SIG-M5 (cell line): ENCODE data around the gene LCN12.

ENCODE experiments used
- DNase-seq: peaks from one replicate; lab custom pipeline; 2025; lab: John Stamatoyannopoulos, UW

Gene LCN12

GRCh38 chr9:136974817-136975535 lies 22.9 kb downstream of the LCN12 start:
- no peak for DNase-seq

GRCh38 chr9:136975644-136976043 lies 23.6 kb downstream of the LCN12 start:
- no peak for DNase-seq

- no peak for DNase-seq
Measured at GRCh38 chr9:136977223-136977622, 25.1 kb downstream of the LCN12 start, which contains the start of gene PTGDS. PTGDS (plus strand) TSS chr9:136977504; CDS start chr9:136977579, 75 bp downstream.

GRCh38 chr9:136977649-136978072 lies 25.6 kb downstream of the LCN12 start:
- DNase-seq, result no peak

GRCh38 chr9:136978073-136978864 lies 26.2 kb downstream of the LCN12 start:
- no peak for DNase-seq

GRCh38 chr9:136978865-136979544 lies 26.9 kb downstream of the LCN12 start:
- DNase-seq, result no peak

GRCh38 chr9:136979769-136980587 lies 27.9 kb downstream of the LCN12 start:
- DNase-seq, result no peak

- DNase-seq, result no peak
Measured at GRCh38 chr9:136980669-136981478, 28.8 kb downstream of the LCN12 start.

- no peak for DNase-seq
Measured at GRCh38 chr9:136981588-136982231, 29.6 kb downstream of the LCN12 start.

- no peak for DNase-seq
Measured at GRCh38 chr9:136982232-136983051, 30.4 kb downstream of the LCN12 start, which contains the start of gene LCNL1. LCNL1 (plus strand) TSS chr9:136982993; CDS start chr9:136983587, 594 bp downstream.

- DNase-seq, result no peak
Measured at GRCh38 chr9:136983167-136983566, 31.1 kb downstream of the LCN12 start.

GRCh38 chr9:136983656-136984314 lies 31.7 kb downstream of the LCN12 start:
- no peak for DNase-seq

GRCh38 chr9:136984464-136985026 lies 32.5 kb downstream of the LCN12 start:
- no peak for DNase-seq

- no peak for DNase-seq
Measured at GRCh38 chr9:136985027-136985602, 33.0 kb downstream of the LCN12 start.

- no peak for DNase-seq
Measured at GRCh38 chr9:136985853-136986252, 33.8 kb downstream of the LCN12 start.

- DNase-seq, result no peak
Measured at GRCh38 chr9:136988872-136989271, 36.8 kb downstream of the LCN12 start.

- no peak for DNase-seq
Measured at GRCh38 chr9:136990242-136990911, 38.3 kb downstream of the LCN12 start.
